Measurements from ENCODE around the gene ABITRAM. TPM values are rescaled to one million over a fixed set of nuclear protein-coding genes. Genes with fewer than 3 reads are reported as not detected.

ABITRAM gene
- total and polyA plus RNA-seq, 2 donors (not counting 3 experiments of a cell fraction or from before 2014, with no cell fraction given): 8.8 to 10.6 TPM

GRCh38 chr9:108963459-108964143 is 29.4 kb downstream of the ABITRAM start:
- intact Hi-C loops (cut with micrococcal nuclease) (no loop called here), dilution Hi-C loops (cut with MboI; ENCODE audit: extremely low pct_ligation_motif_present, low sequenced_read_pairs) (no loop called here)
- DNase-seq (ENCODE audit: low read depth, low spot score) (peak; percentile 35), FAIRE-seq (no peak)
- H3K36me3 ChIP-seq (ENCODE audit: control insufficient read depth in 2 of 2, extremely low read depth in 1 of 2, insufficient read depth in 2 of 2, low read length in 2 of 2): peaks cover 5 to 6% of the 10 kb centered on the region in 2 experiments
- no peaks in the 10 kb centered on the region for H3K9me1 ChIP-seq (replicated peaks; ENCODE audit: control insufficient read depth, extremely low read depth, insufficient read depth, low read length)
- H3K4me1 ChIP-seq (ENCODE audit: control insufficient read depth, extremely low read depth, insufficient read depth, low read length): no peaks in the 10 kb centered on the region
- H3K9ac ChIP-seq (replicated peaks; ENCODE audit: extremely low read depth, insufficient read depth, low read length): no peak overlapping the region
- no peak for TF ChIP-seq FOS (IDR thresholded peaks at IDR 0.05; ENCODE audit: borderline replicate concordance, insufficient read depth, low read length)
- TF ChIP-seq JUN (IDR thresholded peaks at IDR 0.05; ENCODE audit: borderline replicate concordance, insufficient read depth, insufficient read length, low read depth): no peak
- TF ChIP-seq GATA2 (IDR thresholded peaks at IDR 0.05; ENCODE audit: insufficient read depth, insufficient read length, low read depth, low read length): no peak
- TF ChIP-seq MAX (IDR thresholded peaks at IDR 0.05; ENCODE audit: insufficient read depth, insufficient read length): no peak
- TF ChIP-seq CTCF (IDR thresholded peaks at IDR 0.05; ENCODE audit: extremely low read depth in 1 of 2, insufficient read depth in 1 of 2, low read depth in 1 of 2, low read length in 2 of 2): no peak
- no peak for TF ChIP-seq POLR2A (IDR thresholded peaks at IDR 0.05; ENCODE audit: low read depth, low read length)
- TF ChIP-seq EZH2 (IDR thresholded peaks at IDR 0.05; ENCODE audit: borderline replicate concordance, low read depth, low read length, severe bottlenecking): no peak
- no peak for TF ChIP-seq MYC (IDR thresholded peaks at IDR 0.05; ENCODE audit: low read depth, low read length)
- CTCF ChIA-PET: interaction anchor here (0.7 to 4.6 kb wide), 3 partner anchors 10 to 45 kb away, joined by 3 to 31 read pairs (median 5); no protein-coding TSS in a partner anchor
- no peak overlapping the region for H3K27ac ChIP-seq (ENCODE audit: insufficient read depth, low read depth, low read length)
- POLR2A ChIA-PET: no interaction called here
- H3K4me2 ChIP-seq (ENCODE audit: insufficient read depth, low read length): no peak overlapping the region
- no peaks in the 10 kb centered on the region for H3K27me3 ChIP-seq (ENCODE audit: control insufficient read depth in 2 of 2, insufficient read depth in 2 of 2, low read length in 2 of 2)
- no peaks in the 10 kb centered on the region for H3K79me2 ChIP-seq (ENCODE audit: control insufficient read depth, insufficient read depth, low read length)
- H4K20me1 ChIP-seq (replicated peaks; ENCODE audit: control insufficient read depth, extremely low read depth, insufficient read depth, low read length): no peaks in the 10 kb centered on the region
- H3K9me3 ChIP-seq (replicated peaks; ENCODE audit: control insufficient read depth, insufficient read depth, low read length): no peaks in the 10 kb centered on the region
- no peak overlapping the region for H2AFZ ChIP-seq (ENCODE audit: low read depth, low read length)
- BruUV-seq (replicated peaks): no TSS peak
- H3K4me3 ChIP-seq (replicated peaks in 1 of 3; ENCODE audit: insufficient read depth in 1 of 3, low read depth in 1 of 3, low read length in 3 of 3): no peak overlapping the region
